Smooth muscle cell (in vitro differentiated cells): ENCODE results near the gene KRTAP10-5. TPM values are rescaled to one million over a fixed set of nuclear protein-coding genes. Genes with fewer than 3 reads are reported as not detected.

Experiments
- DNase-seq: peaks from one replicate; lab custom pipeline; 2025; ENCODE audit not compliant: unreplicated experiment; lab: John Stamatoyannopoulos, UW
- H2AFZ ChIP-seq: fragments of 200-600 bp; sonication (generic); 2 replicates; pipeline ENCODE4 v1.6.0; 2016; ENCODE audit warnings: antibody characterized with exemption, low read depth, mild to moderate bottlenecking
- H3F3A ChIP-seq: fragments of 200-600 bp; sonication (generic); 2 replicates; pipeline ENCODE4 v1.6.0; 2017; ENCODE audit warnings: antibody characterized with exemption, low read depth
- H3K27ac ChIP-seq: fragments of 200-600 bp; sonication (generic); 2 replicates; pipeline ENCODE4 v1.5.1; 2016; ENCODE audit warnings: low read depth, mild to moderate bottlenecking
- H3K27me3 ChIP-seq: fragments of 200-600 bp; sonication (generic); 2 replicates; pipeline ENCODE4 v1.6.1; 2016; ENCODE audit warnings: low read depth, mild to moderate bottlenecking
- H3K36me3 ChIP-seq: fragments of 200-600 bp; sonication (generic); 2 replicates; pipeline ENCODE4 v1.5.1; 2016; ENCODE audit warnings: low read depth
- H3K4me1 ChIP-seq: fragments of 200-600 bp; sonication (generic); 2 replicates; pipeline ENCODE4 v1.5.1; 2016; ENCODE audit warnings: low read depth
- H3K4me2 ChIP-seq: fragments of 200-600 bp; sonication (generic); 2 replicates; pipeline ENCODE4 v1.6.0; 2016; ENCODE audit warnings: mild to moderate bottlenecking
- H3K4me3 ChIP-seq: fragments of 200-600 bp; sonication (generic); 2 replicates; pipeline ENCODE4 v1.5.1; 2016; ENCODE audit warnings: mild to moderate bottlenecking
- H3K79me2 ChIP-seq: fragments of 200-600 bp; sonication (generic); 2 replicates; pipeline ENCODE4 v1.6.0; 2016; ENCODE audit warnings: low read depth, mild to moderate bottlenecking
- H3K9ac ChIP-seq: fragments of 200-600 bp; sonication (generic); 2 replicates; pipeline ENCODE4 v1.6.0; 2016; ENCODE audit warnings: low read depth
- H3K9me3 ChIP-seq: fragments of 200-600 bp; sonication (generic); replicated peaks from 2 replicates; pipeline ENCODE4 v1.5.1; 2016; ENCODE audit warnings: low read depth
- H4K20me1 ChIP-seq: fragments of 200-600 bp; sonication (generic); 2 replicates; pipeline ENCODE4 v1.6.0; 2016; ENCODE audit warnings: low read depth
- CTCF ChIP-seq: fragments of 200-600 bp; sonication (generic); IDR thresholded peaks from 2 replicates; pipeline ENCODE4 v1.5.1; 2017; ENCODE audit warnings: borderline replicate concordance, mild to moderate bottlenecking, antibody characterized with exemption; ENCODE audit not compliant: insufficient read depth, poor library complexity, severe bottlenecking
- WGBS: methylation state at CpG from one replicate; pipeline ENCODE4 v1.1.7; 2016; ENCODE audit warnings: low lambda C conversion rate; 5-methylcytosine and 5-hydroxymethylcytosine counted together
- polyA plus RNA-seq: library from polyadenylated mRNA; unstranded; fragments of >200 nt; fragmentation: Nextera tagmentation; extraction: Ambion mirVana; gene quantifications from 2 replicates; pipeline ENCODE4 v1.2.1, GENCODE V29; 2016
- total RNA-seq: library from RNA; depleted of rRNA; stranded (reverse); fragments of >200 nt; gene quantifications from 2 replicates; pipeline ENCODE4 v1.2.3, GENCODE V29; 2014

The KRTAP10-5 gene
- total and polyA plus RNA-seq, 2 experiments from 2014 or later, result not detected

GRCh38 chr21:44548922-44549321 is 31.5 kb downstream of the KRTAP10-5 start:
- peak overlapping the region; percentile 88 for H2AFZ ChIP-seq
- no peak overlapping the region for H3K4me3 ChIP-seq
- peak overlapping the region; percentile 24 for H3K4me2 ChIP-seq
- H3K9me3 ChIP-seq, result peaks cover 8% of the 10 kb centered on the region
- no peak for TF ChIP-seq CTCF
- no peak overlapping the region for H3K27ac ChIP-seq
- 53% methylated on average over 14 of the region's 14 CpGs for whole genome bisulfite sequencing
- peak overlapping the region; percentile 9 for H3K9ac ChIP-seq
- H3F3A ChIP-seq, result no peaks in the 10 kb centered on the region
- H3K4me1 ChIP-seq, result peaks cover 12% of the 10 kb centered on the region
- H3K79me2 ChIP-seq, result no peaks in the 10 kb centered on the region
- H4K20me1 ChIP-seq, result no peaks in the 10 kb centered on the region
- DNase-seq, result no peak
- no peaks in the 10 kb centered on the region for H3K36me3 ChIP-seq
- no peaks in the 10 kb centered on the region for H3K27me3 ChIP-seq

- Histone ChIP-seq H3K4me2 (no peak overlapping the region), H2AFZ (peak overlapping the region; percentile 88), H3F3A (no peaks in the 10 kb centered on the region), H3K9ac (no peak overlapping the region), H3K27ac (no peak overlapping the region), H3K79me2 (no peaks in the 10 kb centered on the region), H3K4me1 (peaks cover 12% of the 10 kb centered on the region), H4K20me1 (no peaks in the 10 kb centered on the region), H3K9me3 (peaks cover 8% of the 10 kb centered on the region), H3K4me3 (no peak overlapping the region), H3K27me3 (no peaks in the 10 kb centered on the region), H3K36me3 (no peaks in the 10 kb centered on the region)
- WGBS, result 87% methylated on average over 13 of the region's 13 CpGs
- TF ChIP-seq CTCF, result no peak
- DNase-seq, result no peak
Observed at GRCh38 chr21:44548381-44548780, 32.0 kb downstream of the KRTAP10-5 start.

- H3K36me3 ChIP-seq, result no peaks in the 10 kb centered on the region
- H3K27ac ChIP-seq, result no peak overlapping the region
- no peak for TF ChIP-seq CTCF
- no peak overlapping the region for H3K4me3 ChIP-seq
- no peaks in the 10 kb centered on the region for H3K27me3 ChIP-seq
- H3F3A ChIP-seq, result no peaks in the 10 kb centered on the region
- no peak for DNase-seq
- H3K4me1 ChIP-seq, result peaks cover 12% of the 10 kb centered on the region
- no peak overlapping the region for H2AFZ ChIP-seq
- 93% methylated on average over 5 of the region's 5 CpGs for WGBS
- no peak overlapping the region for H3K9ac ChIP-seq
- no peaks in the 10 kb centered on the region for H4K20me1 ChIP-seq
- no peak overlapping the region for H3K4me2 ChIP-seq
- peaks cover 8% of the 10 kb centered on the region for H3K9me3 ChIP-seq
- H3K79me2 ChIP-seq, result no peaks in the 10 kb centered on the region
Observed at GRCh38 chr21:44547656-44548331, 32.6 kb downstream of the KRTAP10-5 start.

- H3K79me2 ChIP-seq, result no peaks in the 10 kb centered on the region
- H3K27me3 ChIP-seq, result no peaks in the 10 kb centered on the region
- no peak overlapping the region for H3K4me2 ChIP-seq
- peaks cover 11% of the 10 kb centered on the region for H3K4me1 ChIP-seq
- H3K4me3 ChIP-seq, result no peak overlapping the region
- TF ChIP-seq CTCF, result no peak
- H3K27ac ChIP-seq, result no peak overlapping the region
- H3K36me3 ChIP-seq, result no peaks in the 10 kb centered on the region
- H3K9ac ChIP-seq, result no peak overlapping the region
- H4K20me1 ChIP-seq, result no peaks in the 10 kb centered on the region
- DNase-seq, result no peak
- H3F3A ChIP-seq, result no peaks in the 10 kb centered on the region
- H2AFZ ChIP-seq, result no peak overlapping the region
- WGBS, result 77% methylated on average over 3 of the region's 3 CpGs
- H3K9me3 ChIP-seq, result peaks cover 8% of the 10 kb centered on the region
Observed at GRCh38 chr21:44544566-44544965, 35.8 kb downstream of the KRTAP10-5 start.
